AG09309 (cell line): Measurements from ENCODE around the gene GSTA1.
"Not testable (repeated sequence)": the region's sequence is repeated elsewhere in the genome, so short reads cannot be mapped to it uniquely, and the experiment has no call there.

Experiments
- DNase-seq: peaks from one replicate; pipeline ENCODE4 v3.0.0-alpha.2; 2010; ENCODE audit warnings: low read depth
- H3K4me3 ChIP-seq: 2 replicates; pipeline ENCODE4 v1.5.1; 2011; ENCODE audit warnings: mild to moderate bottlenecking, low read depth, low read length, moderate library complexity; ENCODE audit not compliant: control insufficient read depth
- CTCF ChIP-seq: IDR thresholded peaks from 2 replicates; pipeline ENCODE4 v1.5.1; 2011; ENCODE audit warnings: mild to moderate bottlenecking, low read depth, low read length, inconsistent platforms; ENCODE audit not compliant: insufficient read depth, control insufficient read depth; ENCODE audit errors: missing control alignments

The GSTA1 gene

GRCh38 chr6:52820198-52820597 lies 16.6 kb upstream of the GSTA1 start:
- TF ChIP-seq CTCF, result no peak
- no peak overlapping the region for H3K4me3 ChIP-seq
- DNase-seq, result no peak

GRCh38 chr6:52815167-52816092 lies 11.8 kb upstream of the GSTA1 start:
- H3K4me3 ChIP-seq, result no peak overlapping the region
- DNase-seq, result no peak
- TF ChIP-seq CTCF, result peak; percentile 75

- not testable (repeated sequence) for H3K4me3 ChIP-seq, DNase-seq
Observed at GRCh38 chr6:52814545-52814944, 10.9 kb upstream of the GSTA1 start.

GRCh38 chr6:52809777-52810176 lies 6.2 kb upstream of the GSTA1 start:
- not testable (repeated sequence) for H3K4me3 ChIP-seq

GRCh38 chr6:52808660-52809059 lies 5.0 kb upstream of the GSTA1 start:
- no peak for DNase-seq
- H3K4me3 ChIP-seq, result no peak overlapping the region
- TF ChIP-seq CTCF, result no peak

More at GRCh38 chr6:52809777-52810176, 6.2 kb upstream of the GSTA1 start:
- DNase-seq, result not testable (repeated sequence)

GRCh38 chr6:52802806-52803205 lies 810 bp downstream of the GSTA1 start:
- no peak overlapping the region for H3K4me3 ChIP-seq
- no peak for TF ChIP-seq CTCF
- DNase-seq, result no peak

GRCh38 chr6:52801188-52801841 lies 2.3 kb downstream of the GSTA1 start:
- TF ChIP-seq CTCF, result no peak
- DNase-seq, result no peak
- H3K4me3 ChIP-seq, result no peak overlapping the region

GRCh38 chr6:52799272-52799671 lies 4.3 kb downstream of the GSTA1 start:
- DNase-seq, result peak; percentile 11
- H3K4me3 ChIP-seq, result not testable (repeated sequence)

- not testable (repeated sequence) for DNase-seq, H3K4me3 ChIP-seq
Observed at GRCh38 chr6:52794366-52794765, 9.2 kb downstream of the GSTA1 start.
